Measurements from ENCODE around the gene TNFSF4. TPM values are rescaled to one million over a fixed set of nuclear protein-coding genes. Genes with fewer than 3 reads are reported as not detected.

The TNFSF4 gene
- polyA plus RNA-seq, 3 donors: 1.6 to 1.9 (median 1.9) TPM

Other genes with a start within 250 kb of the TNFSF4 start
- under 1 TPM; 0.13 to 0.37 (median 0.15) TPM for gene TNFSF18, start 156.4 kb downstream of the TNFSF4 start, polyA plus RNA-seq (ENCODE audit: insufficient read length in 3 of 3)